H1 (cell line): ENCODE results near the gene RAB3B. TPM values are rescaled to one million over a fixed set of nuclear protein-coding genes. Genes with fewer than 3 reads are reported as not detected.

Source experiments
- CTCF ChIA-PET: fragments of 300-600 bp; sonication (Branson Sonifier 250); formaldehyde crosslinking; loops from one replicate; lab custom pipeline; 2021; ENCODE audit not compliant: partially characterized antibody; lab: Charles Lee
- POLR2A ChIA-PET: fragments of 300-600 bp; sonication (Branson Sonifier 250); formaldehyde crosslinking; loops from one replicate; lab custom pipeline; 2021; ENCODE audit warnings: inconsistent platforms; ENCODE audit not compliant: partially characterized antibody; lab: Charles Lee
- DNase-seq, 2 experiments: peaks; one replicate each; pipeline versions ENCODE4 v3.0.0 to v3.0.0-alpha.2; 2010 to 2022; ENCODE audit warnings: low spot score in 2 of 2, low read depth in 1 of 2, mixed read lengths in 1 of 2
- FAIRE-seq: peaks from 2 replicates; lab custom pipeline; 2011; peaks lifted over from hg19 to GRCh38; lab: Jason Lieb, UNC
- H2AFZ ChIP-seq: 2 replicates; pipeline ENCODE4 v1.8.1; 2012; ENCODE audit warnings: low read length, inconsistent platforms
- H2AK5ac ChIP-seq: 2 replicates; pipeline ENCODE4 v1.6.1; 2013; ENCODE audit warnings: low read depth, low read length
- H2BK120ac ChIP-seq: replicated peaks from 2 replicates; pipeline ENCODE3; 2013; ENCODE audit warnings: low read depth, low read length, inconsistent platforms
- H2BK12ac ChIP-seq: 2 replicates; pipeline ENCODE4 v1.6.1; 2013; ENCODE audit warnings: low read depth, low read length
- H2BK15ac ChIP-seq: 2 replicates; pipeline ENCODE4 v1.6.1; 2013; ENCODE audit warnings: low read length
- H2BK20ac ChIP-seq: 2 replicates; pipeline ENCODE4 v1.6.1; 2013; ENCODE audit warnings: low read length
- H2BK5ac ChIP-seq: 2 replicates; pipeline ENCODE4 v1.6.1; 2013; ENCODE audit warnings: low read depth, low read length
- H3K14ac ChIP-seq: 2 replicates; pipeline ENCODE4 v1.6.1; 2013; ENCODE audit warnings: inconsistent platforms; ENCODE audit not compliant: insufficient read length
- H3K18ac ChIP-seq: 2 replicates; pipeline ENCODE4 v1.6.1; 2013; ENCODE audit warnings: low read length; ENCODE audit errors: extremely low read depth
- H3K23ac ChIP-seq: 2 replicates; pipeline ENCODE4 v1.6.1; 2013; ENCODE audit warnings: inconsistent platforms; ENCODE audit not compliant: insufficient read length
- H3K23me2 ChIP-seq: 2 replicates; pipeline ENCODE4 v1.6.1; 2013; ENCODE audit warnings: low read depth, low read length
- H3K27ac ChIP-seq: 2 replicates; pipeline ENCODE4 v1.6.1; 2011; ENCODE audit warnings: low read depth, low read length, inconsistent platforms
- H3K27me3 ChIP-seq, 4 experiments: replicated peaks in 1 of 4; 1 replicate in 1 of 4; 2 replicates in 3 of 4; pipeline versions ENCODE4 v1.6.1 to v1.8.1; 2011 to 2013; ENCODE audit warnings: low read length in 3 of 4, mild to moderate bottlenecking in 3 of 4, inconsistent platforms in 2 of 4, mixed read lengths in 2 of 4, moderate library complexity in 1 of 4; ENCODE audit not compliant: control insufficient read depth in 3 of 4, insufficient read depth in 3 of 4; ENCODE audit errors: extremely low read depth in 1 of 4
- H3K36me3 ChIP-seq, 4 experiments: 2 replicates each; pipeline versions ENCODE4 v1.6.1 to v1.8.1; 2011 to 2013; ENCODE audit warnings: mild to moderate bottlenecking in 4 of 4, low read length in 3 of 4, moderate library complexity in 2 of 4, control low read depth in 1 of 4, inconsistent platforms in 1 of 4; ENCODE audit not compliant: insufficient read depth in 4 of 4, control insufficient read depth in 2 of 4
- H3K4ac ChIP-seq: replicated peaks from 2 replicates; pipeline ENCODE3; 2013; ENCODE audit warnings: low read length, low read depth, mixed read lengths, inconsistent platforms; ENCODE audit not compliant: insufficient read length
- H3K4me1 ChIP-seq, 4 experiments: replicated peaks in 1 of 4; 1 replicate in 1 of 4; 2 replicates in 3 of 4; pipeline versions ENCODE4 v1.6.1 to v1.8.1; 2011 to 2013; ENCODE audit warnings: low read length in 3 of 4, inconsistent platforms in 2 of 4, mixed read lengths in 1 of 4; ENCODE audit not compliant: insufficient read depth in 4 of 4, control insufficient read depth in 3 of 4
- H3K4me2 ChIP-seq, 2 experiments: 2 replicates each; pipeline versions ENCODE4 v1.6.1 to v1.8.1; 2011 to 2013; ENCODE audit warnings: low read depth in 2 of 2, low read length in 2 of 2, control low read depth in 1 of 2, inconsistent platforms in 1 of 2, mild to moderate bottlenecking in 1 of 2; ENCODE audit not compliant: insufficient read depth in 1 of 2
- H3K4me3 ChIP-seq, 4 experiments: fragments of 200-600, 300-600 bp in 1 of 4; sonication (generic), shearing (Covaris generic), sonication (Bioruptor Twin) in 1 of 4; 2 replicates each; pipeline versions ENCODE4 v1.5.1 to v1.8.1; 2011 to 2016; ENCODE audit warnings: low read length in 4 of 4, low read depth in 3 of 4, control low read depth in 2 of 4, inconsistent platforms in 2 of 4, mild to moderate bottlenecking in 2 of 4, mixed read lengths in 1 of 4, moderate library complexity in 1 of 4; ENCODE audit not compliant: insufficient read depth in 2 of 4; ENCODE audit errors: extremely low read depth in 1 of 4
- H3K56ac ChIP-seq: replicated peaks from 2 replicates; pipeline ENCODE3; 2013; ENCODE audit warnings: low read depth, mild to moderate bottlenecking, mixed read lengths, low read length, inconsistent platforms; ENCODE audit not compliant: insufficient read length
- H3K79me1 ChIP-seq: 2 replicates; pipeline ENCODE4 v1.6.1; 2013; ENCODE audit warnings: low read depth, low read length, control low read depth
- H3K79me2 ChIP-seq, 2 experiments: 2 replicates each; pipeline versions ENCODE4 v1.6.1 to v1.8.1; 2012 to 2013; ENCODE audit warnings: low read length in 2 of 2, mild to moderate bottlenecking in 2 of 2, inconsistent platforms in 1 of 2; ENCODE audit not compliant: insufficient read depth in 2 of 2, control insufficient read depth in 1 of 2
- H3K9ac ChIP-seq, 4 experiments: replicated peaks in 1 of 4; 1 replicate in 1 of 4; 2 replicates in 3 of 4; pipeline versions ENCODE4 v1.6.1 to v1.8.1; 2011 to 2013; ENCODE audit warnings: low read depth in 3 of 4, low read length in 3 of 4, control low read depth in 2 of 4, mild to moderate bottlenecking in 2 of 4, moderate library complexity in 2 of 4, inconsistent platforms in 1 of 4; ENCODE audit errors: extremely low read depth in 1 of 4
- H3K9me3 ChIP-seq, 2 experiments: 2 replicates each; pipeline versions ENCODE4 v1.6.1 to v1.8.1; 2012 to 2013; ENCODE audit warnings: mild to moderate bottlenecking in 2 of 2, moderate library complexity in 2 of 2, control low read depth in 1 of 2, inconsistent platforms in 1 of 2, low read depth in 1 of 2, low read length in 1 of 2, mixed read lengths in 1 of 2; ENCODE audit not compliant: insufficient read depth in 2 of 2
- H4K20me1 ChIP-seq, 2 experiments: replicated peaks in 1 of 2; 2 replicates each; pipeline versions ENCODE3 to v1.8.1; 2011 to 2013; ENCODE audit warnings: inconsistent platforms in 2 of 2, low read length in 2 of 2, mild to moderate bottlenecking in 1 of 2; ENCODE audit not compliant: insufficient read depth in 2 of 2, control insufficient read depth in 1 of 2
- H4K5ac ChIP-seq: 2 replicates; pipeline ENCODE4 v1.6.1; 2013; ENCODE audit warnings: low read length, low read depth, mixed read lengths, inconsistent platforms; ENCODE audit not compliant: insufficient read length
- H4K8ac ChIP-seq: 2 replicates; pipeline ENCODE4 v1.8.0; 2013; ENCODE audit warnings: mild to moderate bottlenecking, moderate library complexity, low read length, inconsistent platforms; ENCODE audit not compliant: insufficient read depth; ENCODE audit errors: extremely low read depth
- H4K91ac ChIP-seq: replicated peaks from 2 replicates; pipeline ENCODE3; 2013; ENCODE audit warnings: low read length, mixed read lengths, inconsistent platforms; ENCODE audit not compliant: insufficient read length
- CEBPB ChIP-seq: IDR thresholded peaks from 2 replicates; pipeline ENCODE4 v1.6.1; 2012; ENCODE audit warnings: low read depth, low read length
- HDAC6 ChIP-seq: IDR thresholded peaks from one replicate; pipeline ENCODE4 v1.7.1; 2012; ENCODE audit warnings: low read depth, mild to moderate bottlenecking, inconsistent platforms, low read length, moderate library complexity
- JUN ChIP-seq: IDR thresholded peaks from 2 replicates; pipeline ENCODE4 v1.6.1; 2011; ENCODE audit warnings: low read depth, mild to moderate bottlenecking, improper control_type of control experiment, low read length
- POLR2AphosphoS5 ChIP-seq: IDR thresholded peaks from 2 replicates; pipeline ENCODE4 v1.6.1; 2011; ENCODE audit warnings: low read depth, low read length
- WGBS, 2 experiments: shearing (Covaris generic) in 1 of 2; methylation state at CpG; one replicate each; pipeline versions ENCODE4 v1.1.6 to v1.1.7; 2013 to 2015; ENCODE audit warnings: low lambda C conversion rate in 2 of 2, mixed read lengths in 2 of 2, inconsistent platforms in 1 of 2, low coverage in 1 of 2, missing lambda C conversion rate in 1 of 2; ENCODE audit not compliant: insufficient replicate concordance in 2 of 2, insufficient coverage in 1 of 2, insufficient read length in 1 of 2; ENCODE audit errors: extremely low coverage in 1 of 2, missing lambda C conversion rate in 1 of 2; 5-methylcytosine and 5-hydroxymethylcytosine counted together
- polyA plus RNA-seq, 7 experiments: library from polyadenylated mRNA; depleted of rRNA in 3 of 7; stranded (reverse) in 5 of 7; unstranded in 2 of 7; fragments of >200 nt in 5 of 7; fragments of 200-250 nt in 2 of 7; gene quantifications; 1 replicate in 5 of 7; 2 replicates in 1 of 7; 4 replicates in 1 of 7; pipeline versions ENCODE4 v1.2.1 to v1.2.3, GENCODE V29; 2011 to 2013; ENCODE audit warnings: missing spikeins in 2 of 7, mixed read lengths in 2 of 7
- total RNA-seq: library from RNA; stranded (reverse); fragmentation: NEBNext Ultra II Directional; extraction: Animal tissue kit (Norgen Biotek cat#: 25700); gene quantifications from 2 replicates; pipeline ENCODE4 v1.2.1, GENCODE V29; 2021

The RAB3B gene
- total and polyA plus RNA-seq, 2 of the 8 experiments (the other 6 are each of a cell fraction or from before 2014, with no cell fraction given) = 12.5 to 36.8 TPM

GRCh38 chr1:51907079-51907702 is 83.3 kb downstream of the RAB3B start:
- no peak overlapping the region for H3K9ac ChIP-seq
- H4K20me1 ChIP-seq = no peaks in the 10 kb centered on the region
- peaks cover 2% of the 10 kb centered on the region; the same call in 1 of the 2 replicates for H3K23me2 ChIP-seq
- ChIA-PET CTCF (interaction anchor here (0.7 to 3.5 kb wide), 4 partner anchors 10 to 95 kb away, joined by 3 to 18 read pairs (median 4); no protein-coding TSS in a partner anchor), POLR2A (interaction anchor here (0.7 to 1.1 kb wide), 2 partner anchors 10 to 12 kb away, joined by 3 to 5 read pairs; no protein-coding TSS in a partner anchor)
- DNase-seq (no peak), FAIRE-seq (no peak)
- H3K18ac ChIP-seq = no peak overlapping the region
- TF ChIP-seq CEBPB (peak; percentile 57; the same call in 1 of the 2 replicates), HDAC6 (no peak), JUN (no peak), POLR2AphosphoS5 (peak; percentile 32; the same call in 1 of the 2 replicates)
- H2BK15ac ChIP-seq = no peak overlapping the region
- H3K14ac ChIP-seq = no peak overlapping the region
- no peak overlapping the region for H4K91ac ChIP-seq
- peaks cover 0 to 10% (median 0%) of the 10 kb centered on the region in 4 experiments; a peak in 2 of 8 replicates for H3K36me3 ChIP-seq
- H3K4me1 ChIP-seq = peaks cover 2 to 16% (median 8%) of the 10 kb centered on the region in 4 experiments; a peak in 4 of 7 replicates
- H2AFZ ChIP-seq = no peak overlapping the region
- H3K79me2 ChIP-seq = no peaks in the 10 kb centered on the region
- H2AK5ac ChIP-seq = no peak overlapping the region
- H3K9me3 ChIP-seq = no peaks in the 10 kb centered on the region; a peak in 1 of 4 replicates
- H2BK5ac ChIP-seq = peak overlapping the region; percentile 62; the same call in 1 of the 2 replicates
- H2BK12ac ChIP-seq = no peak overlapping the region
- H3K23ac ChIP-seq = no peak overlapping the region
- H3K56ac ChIP-seq = no peak overlapping the region
- H4K5ac ChIP-seq = no peak overlapping the region
- no peak overlapping the region for H3K4ac ChIP-seq
- H3K27ac ChIP-seq = no peak overlapping the region
- WGBS, 2 experiments = 70% methylated on average over 2 of the region's 4 CpGs; no CpG with 5 or more reads in 1 of the 2 experiments
- H4K8ac ChIP-seq = no peak overlapping the region
- H3K27me3 ChIP-seq = no peaks in the 10 kb centered on the region
- no peaks in the 10 kb centered on the region for H3K79me1 ChIP-seq
- H3K4me2 ChIP-seq = no peak overlapping the region
- no peak overlapping the region for H3K4me3 ChIP-seq
- H2BK20ac ChIP-seq = no peak overlapping the region
- no peak overlapping the region for H2BK120ac ChIP-seq
